HCT116 (cell line): ENCODE measurements around the gene CPED1. TPM values are rescaled to one million over a fixed set of nuclear protein-coding genes. Genes with fewer than 3 reads are reported as not detected.

Experiments used
- ATAC-seq: fragments of 200-7000 bp; cut with Tn5 transposase; 2 replicates; pipeline ENCODE4 v1.9.1; 2020; ENCODE audit warnings: mild to moderate bottlenecking, moderate library complexity
- BruUV-seq: library from RNA; stranded (reverse); fragments of 400-500 nt; replicated peaks from 2 replicates; lab custom pipeline; 2021; lab: Mats Ljungman, UMichigan
- CTCF ChIA-PET: fragments of 300-600 bp; sonication (Branson Sonifier 250); formaldehyde crosslinking; loops from one replicate; lab custom pipeline; 2021; ENCODE audit warnings: antibody characterized with exemption; lab: Charles Lee
- POLR2A ChIA-PET: fragments of 300-600, 350-600 bp; sonication (Branson Sonifier 250); formaldehyde crosslinking; loops from one replicate; lab custom pipeline; 2021; ENCODE audit warnings: antibody characterized with exemption; lab: Charles Lee
- RAD21 ChIA-PET, 2 experiments: fragments of 300-600 bp; sonication (Branson Sonifier 250); formaldehyde crosslinking; loops; one replicate each; lab custom pipeline; 2023; ENCODE audit warnings: low total read pairs in 2 of 2; ENCODE audit not compliant: uncharacterized antibody in 2 of 2, unreplicated experiment in 2 of 2, low non-redundant PET in 1 of 2; lab: Charles Lee
- DNase-seq: peaks from one replicate; pipeline ENCODE4 v3.0.0-alpha.2; 2010; ENCODE audit warnings: low read depth, low spot score
- H2AFZ ChIP-seq: fragments of 200-600 bp; shearing (Covaris generic), sonication (generic); 2 replicates; pipeline ENCODE4 v1.6.1; 2017; ENCODE audit warnings: low read depth, mixed run types, mixed read lengths, antibody characterized with exemption, low read length; ENCODE audit not compliant: poor library complexity, severe bottlenecking
- H3K27ac ChIP-seq: 2 replicates; pipeline ENCODE4 v1.5.1; 2012; ENCODE audit warnings: low read depth, low read length
- H3K27me3 ChIP-seq: fragments of 200-600 bp; sonication (generic); 2 replicates; pipeline ENCODE4 v1.6.1; 2016; ENCODE audit warnings: mixed run types, low read length, mixed read lengths; ENCODE audit not compliant: insufficient read depth
- H3K36me3 ChIP-seq, 2 experiments: fragments of 200-500 bp in 1 of 2; fragments of 200-600 bp in 1 of 2; sonication (Bioruptor generic) in 1 of 2; sonication (generic) in 1 of 2; 2 replicates each; pipeline versions ENCODE4 v1.5.1 to v1.6.1; 2014 to 2016; ENCODE audit warnings: low read length in 2 of 2, inconsistent platforms in 1 of 2, mixed read lengths in 1 of 2, mixed run types in 1 of 2; ENCODE audit not compliant: insufficient read depth in 2 of 2, control insufficient read depth in 1 of 2
- H3K4me1 ChIP-seq, 2 experiments: fragments of 200-600 bp in 1 of 2; sonication (generic) in 1 of 2; 2 replicates each; pipeline versions ENCODE4 v1.5.1 to v1.6.1; 2012 to 2017; ENCODE audit warnings: low read length in 2 of 2, inconsistent platforms in 1 of 2, mild to moderate bottlenecking in 1 of 2, mixed read lengths in 1 of 2, mixed run types in 1 of 2, moderate library complexity in 1 of 2; ENCODE audit not compliant: insufficient read depth in 2 of 2, control insufficient read depth in 1 of 2
- H3K4me2 ChIP-seq: fragments of 200-600 bp; sonication (generic); 2 replicates; pipeline ENCODE4 v1.6.1; 2017; ENCODE audit warnings: mixed run types, low read length, mixed read lengths
- H3K4me3 ChIP-seq, 2 experiments: fragments of 200-600 bp in 1 of 2; sonication (generic) in 1 of 2; replicated peaks in 1 of 2; 2 replicates each; pipeline ENCODE4 v1.5.1; 2011 to 2016; ENCODE audit warnings: low read length in 2 of 2, control low read depth in 1 of 2, low read depth in 1 of 2, mild to moderate bottlenecking in 1 of 2, mixed read lengths in 1 of 2, mixed run types in 1 of 2
- H3K79me2 ChIP-seq: fragments of 200-600 bp; sonication (generic); 2 replicates; pipeline ENCODE4 v1.6.1; 2017; ENCODE audit warnings: mild to moderate bottlenecking, mixed run types, low read length, moderate library complexity, mixed read lengths; ENCODE audit not compliant: insufficient read depth
- H3K9ac ChIP-seq: fragments of 200-600 bp; sonication (generic); 2 replicates; pipeline ENCODE4 v1.6.1; 2016; ENCODE audit warnings: low read length, mixed read lengths
- H3K9me2 ChIP-seq: fragments of 200-600 bp; sonication (generic), shearing (Covaris generic); 2 replicates; pipeline ENCODE4 v1.6.1; 2017; ENCODE audit warnings: mixed run types, mild to moderate bottlenecking, moderate library complexity; ENCODE audit not compliant: insufficient read depth
- H3K9me3 ChIP-seq, 2 experiments: fragments of 200-500 bp in 1 of 2; fragments of 200-600 bp in 1 of 2; sonication (Bioruptor generic) in 1 of 2; sonication (generic) in 1 of 2; 2 replicates each; pipeline ENCODE4 v1.6.1; 2014 to 2017; ENCODE audit warnings: low read length in 2 of 2, mixed read lengths in 2 of 2, inconsistent platforms in 1 of 2, low read depth in 1 of 2, mild to moderate bottlenecking in 1 of 2, mixed run types in 1 of 2, moderate library complexity in 1 of 2; ENCODE audit not compliant: control insufficient read depth in 1 of 2, insufficient read depth in 1 of 2
- H4K20me1 ChIP-seq: fragments of 200-600 bp; sonication (generic), shearing (Covaris generic); 2 replicates; pipeline ENCODE4 v1.6.1; 2017; ENCODE audit warnings: mixed run types, mild to moderate bottlenecking, moderate library complexity; ENCODE audit not compliant: insufficient read depth
- ATF3 ChIP-seq: IDR thresholded peaks from 2 replicates; pipeline ENCODE4 v1.6.1; 2012
- EGR1 ChIP-seq: IDR thresholded peaks from 2 replicates; pipeline ENCODE4 v1.6.1; 2012; ENCODE audit warnings: low read depth
- ELF1 ChIP-seq: IDR thresholded peaks from 2 replicates; pipeline ENCODE4 v1.6.1; 2012; ENCODE audit warnings: low read depth, borderline replicate concordance
- EZH2 ChIP-seq: fragments of 200-600 bp; sonication (generic); IDR thresholded peaks from 2 replicates; pipeline ENCODE4 v1.6.1; 2017; ENCODE audit warnings: antibody characterized with exemption, mixed run types
- JUND ChIP-seq: IDR thresholded peaks from 2 replicates; pipeline ENCODE4 v1.6.1; 2012
- POLR2A ChIP-seq: IDR thresholded peaks from 2 replicates; pipeline ENCODE4 v1.7.0; 2011; ENCODE audit warnings: borderline replicate concordance; ENCODE audit not compliant: insufficient read depth, insufficient read length; ENCODE audit errors: extremely low read depth
- RAD21 ChIP-seq: IDR thresholded peaks from 2 replicates; pipeline ENCODE4 v1.6.1; 2012; ENCODE audit warnings: low read depth, mild to moderate bottlenecking
- REST ChIP-seq: IDR thresholded peaks from 2 replicates; pipeline ENCODE4 v1.6.1; 2012; ENCODE audit warnings: low read depth
- SIN3A ChIP-seq: IDR thresholded peaks from 2 replicates; pipeline ENCODE4 v1.6.1; 2012; ENCODE audit warnings: low read depth
- SRF ChIP-seq: IDR thresholded peaks from 2 replicates; pipeline ENCODE4 v1.6.1; 2012; ENCODE audit warnings: low read depth
- YY1 ChIP-seq: IDR thresholded peaks from 2 replicates; pipeline ENCODE4 v1.6.1; 2011; ENCODE audit warnings: low read length, low read depth, moderate library complexity, mild to moderate bottlenecking; ENCODE audit not compliant: insufficient replicate concordance; ENCODE audit errors: extremely low read depth
- intact Hi-C: fragments of 100-400 bp; cut with micrococcal nuclease; formaldehyde crosslinking; loops from 2 replicates; pipeline ENCODE4 v1.10.0; 2022
- total RNA-seq: library from RNA; stranded (reverse); gene quantifications from one replicate; pipeline ENCODE4 v1.2.1, GENCODE V29; 2021; ENCODE audit not compliant: unreplicated experiment

CPED1 gene
- total RNA-seq, 1 experiment from 2014 or later = 1.2 TPM

DNA sequence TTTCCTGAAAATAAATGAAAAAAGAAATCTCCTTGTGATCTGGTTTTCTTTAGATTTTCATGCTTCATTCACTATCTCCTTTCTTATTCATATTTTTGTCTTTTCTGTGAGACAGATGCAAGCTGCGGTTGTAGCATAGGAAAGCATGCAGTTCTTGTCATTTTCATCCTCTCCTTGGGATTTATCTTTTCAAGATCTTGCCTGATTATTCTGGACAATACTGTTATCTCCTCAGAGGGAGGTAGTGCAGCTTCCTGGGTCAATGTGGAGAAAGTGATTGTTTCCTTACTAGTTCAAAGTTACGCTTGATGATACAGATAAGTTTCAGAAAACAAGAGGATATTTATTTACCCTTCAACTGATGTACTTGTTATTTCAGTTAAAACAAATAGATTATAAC is 114.6 kb downstream of the CPED1 start:
- no peak for DNase-seq
- H3K9me2 ChIP-seq = no peaks in the 10 kb centered on the region
- H3K4me3 ChIP-seq = no peak overlapping the region
- CTCF ChIA-PET = no interaction called here
- no peak for TF ChIP-seq JUND
- TF ChIP-seq, all 23 proteins: peak for 0
- H4K20me1 ChIP-seq = no peaks in the 10 kb centered on the region
- H3K9me3 ChIP-seq = no peaks in the 10 kb centered on the region
- peaks cover 8 to 10% of the 10 kb centered on the region in 2 experiments; a peak in 3 of 4 replicates for H3K4me1 ChIP-seq
- H3K79me2 ChIP-seq = no peaks in the 10 kb centered on the region
- ATAC-seq = no peak
- no peak overlapping the region for H3K27ac ChIP-seq
- H2AFZ ChIP-seq = peak overlapping the region; percentile 84
- intact Hi-C loops = no loop called here
- RAD21 ChIA-PET = no interaction called here
- no TSS peak for BruUV-seq
- no peaks in the 10 kb centered on the region for H3K36me3 ChIP-seq
- no peak overlapping the region for H3K4me2 ChIP-seq
- H3K9ac ChIP-seq = no peak overlapping the region
- POLR2A ChIA-PET = interaction anchor here (1.3 kb wide), 1 partner anchor 153 kb away, joined by 3 read pairs; the partner anchor contains the start of gene ING3
- H3K27me3 ChIP-seq = no peaks in the 10 kb centered on the region

- Histone ChIP-seq H3K79me2 (no peaks in the 10 kb centered on the region), H3K4me1 (peaks cover 8 to 10% of the 10 kb centered on the region in 2 experiments; a peak in 3 of 4 replicates), H2AFZ (peak overlapping the region; percentile 84), H4K20me1 (no peaks in the 10 kb centered on the region), H3K9me3 (no peaks in the 10 kb centered on the region), H3K27ac (no peak overlapping the region), H3K36me3 (no peaks in the 10 kb centered on the region), H3K9me2 (no peaks in the 10 kb centered on the region), H3K27me3 (no peaks in the 10 kb centered on the region), H3K4me3 (no peak overlapping the region), H3K4me2 (no peak overlapping the region), H3K9ac (no peak overlapping the region)
- intact Hi-C loops = no loop called here
- no TSS peak for BruUV-seq
- POLR2A ChIA-PET = interaction anchor here (1.3 kb wide), 1 partner anchor 153 kb away, joined by 3 read pairs; the partner anchor contains the start of gene ING3
- RAD21 ChIA-PET = no interaction called here
- ATAC-seq (no peak), DNase-seq (no peak)
- no peak for TF ChIP-seq EZH2
- no peak for TF ChIP-seq YY1
- TF ChIP-seq REST = no peak
- TF ChIP-seq RAD21 = no peak
- no peak for TF ChIP-seq POLR2A
- no peak for TF ChIP-seq SRF
- no peak for TF ChIP-seq EGR1
- TF ChIP-seq ELF1 = no peak
- no peak for TF ChIP-seq SIN3A
- no peak for TF ChIP-seq ATF3
- CTCF ChIA-PET = no interaction called here
Measured at GRCh38 chr7:121103579-121103978, 115.1 kb downstream of the CPED1 start.
